H9 (cell line): ENCODE data around the gene TMEM217. TPM values are rescaled to one million over a fixed set of nuclear protein-coding genes. Genes with fewer than 3 reads are reported as not detected.
A peak's percentile ranks its signal among the peaks of the same experiment; 100 is the strongest.

Source experiments
- DNase-seq: peaks from one replicate; pipeline ENCODE4 v3.0.0-alpha.2; 2017
- H2AFZ ChIP-seq: one replicate; pipeline ENCODE4 v1.6.1; 2013; ENCODE audit warnings: mild to moderate bottlenecking, low read length, control low read depth, moderate library complexity
- H2AK5ac ChIP-seq: 2 replicates; pipeline ENCODE4 v1.6.1; 2013; ENCODE audit warnings: low read length, control low read depth, mixed read lengths; ENCODE audit not compliant: insufficient read length
- H2BK120ac ChIP-seq: one replicate; pipeline ENCODE4 v1.6.1; 2013; ENCODE audit warnings: low read depth, mild to moderate bottlenecking, low read length, control low read depth, inconsistent platforms; ENCODE audit not compliant: poor library complexity, severe bottlenecking
- H2BK12ac ChIP-seq: 2 replicates; pipeline ENCODE4 v1.6.1; 2013; ENCODE audit warnings: low read length, control low read depth, mixed read lengths, low read depth; ENCODE audit not compliant: insufficient read length
- H2BK15ac ChIP-seq: 2 replicates; pipeline ENCODE4 v1.6.1; 2013; ENCODE audit warnings: low read depth, low read length, control low read depth
- H2BK20ac ChIP-seq: one replicate; pipeline ENCODE4 v1.6.1; 2013; ENCODE audit warnings: low read depth, mild to moderate bottlenecking, low read length, control low read depth, inconsistent platforms; ENCODE audit not compliant: poor library complexity, severe bottlenecking
- H2BK5ac ChIP-seq: 2 replicates; pipeline ENCODE4 v1.6.1; 2013; ENCODE audit warnings: low read length, control low read depth, mixed read lengths; ENCODE audit not compliant: insufficient read length
- H3K14ac ChIP-seq: 2 replicates; pipeline ENCODE4 v1.6.1; 2013; ENCODE audit warnings: low read length, control low read depth; ENCODE audit not compliant: insufficient read depth
- H3K18ac ChIP-seq: 2 replicates; pipeline ENCODE4 v1.6.1; 2013; ENCODE audit warnings: low read depth, mild to moderate bottlenecking, mixed read lengths, low read length, control low read depth; ENCODE audit not compliant: insufficient read length
- H3K23ac ChIP-seq: 2 replicates; pipeline ENCODE4 v1.6.1; 2013; ENCODE audit warnings: low read length, control low read depth, mixed read lengths, low read depth; ENCODE audit not compliant: insufficient read length
- H3K23me2 ChIP-seq: 2 replicates; pipeline ENCODE4 v1.6.1; 2013; ENCODE audit warnings: low read depth, mild to moderate bottlenecking, mixed read lengths, low read length, control low read depth; ENCODE audit not compliant: insufficient read length, poor library complexity, severe bottlenecking
- H3K27ac ChIP-seq: 2 replicates; pipeline ENCODE4 v1.5.1; 2013; ENCODE audit warnings: low read length, control low read depth, mixed read lengths, low read depth; ENCODE audit not compliant: insufficient read length
- H3K27me3 ChIP-seq: 2 replicates; pipeline ENCODE4 v1.6.1; 2013; ENCODE audit warnings: low read length, control low read depth, inconsistent platforms; ENCODE audit not compliant: insufficient read depth
- H3K4ac ChIP-seq: 2 replicates; pipeline ENCODE4 v1.6.1; 2013; ENCODE audit warnings: low read depth, mild to moderate bottlenecking, control low read depth, inconsistent platforms, low read length, moderate library complexity
- H3K4me1 ChIP-seq: 2 replicates; pipeline ENCODE4 v1.6.1; 2013; ENCODE audit warnings: low read length, control low read depth, inconsistent platforms; ENCODE audit not compliant: insufficient read depth
- H3K4me2 ChIP-seq: 2 replicates; pipeline ENCODE4 v1.6.1; 2013; ENCODE audit warnings: low read length, control low read depth, mixed read lengths; ENCODE audit not compliant: insufficient read length, insufficient read depth
- H3K56ac ChIP-seq: 2 replicates; pipeline ENCODE4 v1.6.1; 2013; ENCODE audit warnings: low read depth, mild to moderate bottlenecking, mixed read lengths, low read length, control low read depth; ENCODE audit not compliant: insufficient read length
- H3K79me1 ChIP-seq: 2 replicates; pipeline ENCODE4 v1.6.1; 2013; ENCODE audit warnings: low read depth, mild to moderate bottlenecking, moderate library complexity, low read length, control low read depth, inconsistent platforms; ENCODE audit not compliant: insufficient read depth, poor library complexity, severe bottlenecking
- H3K79me2 ChIP-seq: 2 replicates; pipeline ENCODE4 v1.6.1; 2013; ENCODE audit warnings: low read length, control low read depth, inconsistent platforms; ENCODE audit not compliant: insufficient read depth
- H3K9ac ChIP-seq: 2 replicates; pipeline ENCODE4 v1.6.1; 2013; ENCODE audit warnings: low read length, control low read depth, mixed read lengths; ENCODE audit not compliant: insufficient read length; ENCODE audit errors: extremely low read depth
- H3K9me3 ChIP-seq: one replicate; pipeline ENCODE4 v1.6.1; 2013; ENCODE audit warnings: low read depth, low read length, inconsistent platforms; ENCODE audit not compliant: control insufficient read depth
- H3T11ph ChIP-seq: one replicate; pipeline ENCODE4 v1.6.1; 2013; ENCODE audit warnings: mild to moderate bottlenecking, low read length, control low read depth, inconsistent platforms
- H4K20me1 ChIP-seq: one replicate; pipeline ENCODE4 v1.6.1; 2013; ENCODE audit not compliant: control insufficient read depth, insufficient read length, insufficient read depth
- H4K5ac ChIP-seq: 2 replicates; pipeline ENCODE4 v1.6.1; 2013; ENCODE audit warnings: low read depth, mild to moderate bottlenecking, mixed read lengths, low read length, control low read depth; ENCODE audit not compliant: insufficient read length
- H4K8ac ChIP-seq: replicated peaks from 2 replicates; pipeline ENCODE4 v1.6.1; 2013; ENCODE audit warnings: low read length, control low read depth, mixed read lengths, low read depth; ENCODE audit not compliant: insufficient read length
- H4K91ac ChIP-seq: 2 replicates; pipeline ENCODE4 v1.6.1; 2013; ENCODE audit warnings: low read depth, mild to moderate bottlenecking, moderate library complexity, mixed read lengths, low read length, control low read depth; ENCODE audit not compliant: insufficient read length
- H3K27ac Mint-ChIP-seq, 3 experiments: 2 replicates in 2 of 3; 3 replicates in 1 of 3; pipeline ENCODE4 v1.8.0; 2020 to 2021; ENCODE audit warnings: mixed read lengths in 3 of 3, mild to moderate bottlenecking in 1 of 3, moderate library complexity in 1 of 3
- H3K27me3 Mint-ChIP-seq: 2 replicates; pipeline ENCODE4 v1.8.0; 2021; ENCODE audit warnings: low read depth, mild to moderate bottlenecking, moderate library complexity, mixed read lengths
- H3K36me3 Mint-ChIP-seq, 3 experiments: 2 replicates in 2 of 3; 3 replicates in 1 of 3; pipeline ENCODE4 v1.8.0; 2020 to 2021; ENCODE audit warnings: low read depth in 3 of 3, mixed read lengths in 3 of 3; ENCODE audit not compliant: insufficient read depth in 1 of 3
- H3K4me1 Mint-ChIP-seq, 2 experiments: 2 replicates each; pipeline ENCODE4 v1.8.0; 2020; ENCODE audit warnings: mixed read lengths in 2 of 2
- H3K4me3 Mint-ChIP-seq, 2 experiments: 2 replicates in 1 of 2; 3 replicates in 1 of 2; pipeline ENCODE4 v1.8.0; 2020 to 2021; ENCODE audit warnings: mild to moderate bottlenecking in 2 of 2, mixed read lengths in 2 of 2, moderate library complexity in 1 of 2
- H3K9me3 Mint-ChIP-seq, 2 experiments: 2 replicates in 1 of 2; 3 replicates in 1 of 2; pipeline ENCODE4 v1.8.0; 2020; ENCODE audit warnings: mild to moderate bottlenecking in 2 of 2, mixed read lengths in 2 of 2, moderate library complexity in 1 of 2
- WGBS: extraction: QIAGEN DNeasy Blood & Tissue Kit; methylation state at CpG from one replicate; pipeline ENCODE4 v1.1.7; 2013; ENCODE audit warnings: missing lambda C conversion rate, low lambda C conversion rate, mixed read lengths; ENCODE audit not compliant: insufficient read length; ENCODE audit errors: extremely low coverage; 5-methylcytosine and 5-hydroxymethylcytosine counted together
- total RNA-seq: library from RNA; stranded (reverse); gene quantifications from 2 replicates; pipeline ENCODE4 v1.2.1, GENCODE V29; 2021
- TF ChIP-seq, protein P1 (sequence below): fragments of 200-600 bp; sonication (generic); conservative IDR thresholded peaks from 3 replicates; pipeline ENCODE4 v1.8.0; 2021; ENCODE audit warnings: antibody characterized with exemption, mild to moderate bottlenecking

The TMEM217 gene
- total RNA-seq, 1 experiment from 2014 or later = 1.1 TPM

DNA sequence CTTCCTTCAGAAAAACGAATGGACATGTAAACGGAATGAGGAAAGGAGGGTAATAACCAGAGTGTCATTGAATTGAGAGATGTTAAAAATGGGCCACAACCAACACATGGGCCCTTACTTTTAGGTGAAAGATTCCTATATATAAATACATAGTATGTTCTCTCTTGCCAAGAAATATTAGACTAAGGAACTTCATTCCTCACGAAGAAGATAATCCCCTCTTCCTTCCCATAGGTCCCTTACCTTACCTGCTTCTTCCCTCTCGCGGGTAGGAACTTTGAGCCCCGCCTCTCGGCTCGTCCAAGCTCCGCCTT is 667 bp downstream of the TMEM217 start:
- Histone ChIP-seq H2AK5ac (no peak overlapping the region), H3K79me2 (peaks cover 8% of the 10 kb centered on the region; the same call in 1 of the 2 replicates), H4K20me1 (no peaks in the 10 kb centered on the region), H3K27ac (no peak overlapping the region), H3K4ac (no peak overlapping the region), H4K5ac (no peak overlapping the region), H2BK5ac (no peak overlapping the region), H3K23ac (no peak overlapping the region), H3K23me2 (peaks cover 4% of the 10 kb centered on the region), H3K18ac (no peak overlapping the region), H3K56ac (no peak overlapping the region), H3K14ac (no peak overlapping the region), H3K9ac (peak overlapping the region; percentile 10), H4K8ac (no peak overlapping the region), H3K9me3 (no peaks in the 10 kb centered on the region), H4K91ac (no peak overlapping the region), H3K4me2 (peak overlapping the region; percentile 62), H2BK15ac (no peak overlapping the region), H3K27me3 (no peaks in the 10 kb centered on the region), H2AFZ (peak overlapping the region; percentile 24), H3K4me1 (no peaks in the 10 kb centered on the region), H2BK20ac (no peak overlapping the region), H2BK12ac (no peak overlapping the region), H3K79me1 (no peaks in the 10 kb centered on the region), H3T11ph (no peak overlapping the region), H2BK120ac (no peak overlapping the region)
- peaks cover 25 to 30% of the 10 kb centered on the region in 2 experiments for H3K4me1 Mint-ChIP-seq
- peaks cover 0 to 3% (median 2%) of the 10 kb centered on the region in 3 experiments; a peak in 3 of 7 replicates for H3K36me3 Mint-ChIP-seq
- WGBS = no CpG with 5 or more reads among the region's 9 CpGs
- peaks cover 14% of the 10 kb centered on the region for H3K27me3 Mint-ChIP-seq
- TF ChIP-seq, protein P1, sequence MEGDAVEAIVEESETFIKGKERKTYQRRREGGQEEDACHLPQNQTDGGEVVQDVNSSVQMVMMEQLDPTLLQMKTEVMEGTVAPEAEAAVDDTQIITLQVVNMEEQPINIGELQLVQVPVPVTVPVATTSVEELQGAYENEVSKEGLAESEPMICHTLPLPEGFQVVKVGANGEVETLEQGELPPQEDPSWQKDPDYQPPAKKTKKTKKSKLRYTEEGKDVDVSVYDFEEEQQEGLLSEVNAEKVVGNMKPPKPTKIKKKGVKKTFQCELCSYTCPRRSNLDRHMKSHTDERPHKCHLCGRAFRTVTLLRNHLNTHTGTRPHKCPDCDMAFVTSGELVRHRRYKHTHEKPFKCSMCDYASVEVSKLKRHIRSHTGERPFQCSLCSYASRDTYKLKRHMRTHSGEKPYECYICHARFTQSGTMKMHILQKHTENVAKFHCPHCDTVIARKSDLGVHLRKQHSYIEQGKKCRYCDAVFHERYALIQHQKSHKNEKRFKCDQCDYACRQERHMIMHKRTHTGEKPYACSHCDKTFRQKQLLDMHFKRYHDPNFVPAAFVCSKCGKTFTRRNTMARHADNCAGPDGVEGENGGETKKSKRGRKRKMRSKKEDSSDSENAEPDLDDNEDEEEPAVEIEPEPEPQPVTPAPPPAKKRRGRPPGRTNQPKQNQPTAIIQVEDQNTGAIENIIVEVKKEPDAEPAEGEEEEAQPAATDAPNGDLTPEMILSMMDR = no peak
- DNase-seq = no peak
- peak overlapping the region; percentile 99 for H3K4me3 Mint-ChIP-seq
- peak overlapping the region in 1 of 3 experiments; percentile 97; a peak in 1 of 7 replicates for H3K27ac Mint-ChIP-seq
- H3K9me3 Mint-ChIP-seq = no peaks in the 10 kb centered on the region
